GM12878 (cell line): ENCODE data around the gene ZDHHC1. TPM values are rescaled to one million over a fixed set of nuclear protein-coding genes. Genes with fewer than 3 reads are reported as not detected.

Experiments
- ATAC-seq: fragments of 200-7000 bp; cut with Tn5 transposase; 3 replicates; pipeline ENCODE4 v1.9.1; 2020; ENCODE audit warnings: mild to moderate bottlenecking, moderate library complexity
- Bru-seq: library from RNA; stranded (reverse); fragments of 400-500 nt; gene quantifications from one replicate; lab custom pipeline; 2021; lab: Mats Ljungman, UMichigan
- BruChase-seq, 2 experiments: library from RNA; stranded (reverse); fragments of 400-500 nt; gene quantifications; one replicate each; lab custom pipeline; 2021; lab: Mats Ljungman, UMichigan
- BruUV-seq: library from RNA; stranded (reverse); fragments of 400-500 nt; replicated peaks from 2 replicates; lab custom pipeline; 2021; lab: Mats Ljungman, UMichigan
- CTCF ChIA-PET: fragments of 300-600 bp; sonication (Branson Sonifier 250); formaldehyde crosslinking; extraction: SDS; loops from one replicate; lab custom pipeline; 2021; ENCODE audit warnings: inconsistent platforms; lab: Yijun Ruan, JAX
- POLR2A ChIA-PET: fragments of 350-600 bp; formaldehyde crosslinking; extraction: SDS; loops from one replicate; lab custom pipeline; 2021; ENCODE audit warnings: inconsistent platforms; lab: Charles Lee
- RAD21 ChIA-PET: fragments of 300-600 bp; sonication (Branson Sonifier 250); formaldehyde crosslinking; loops from one replicate; lab custom pipeline; 2023; ENCODE audit warnings: antibody characterized with exemption; ENCODE audit not compliant: unreplicated experiment; lab: Charles Lee
- SMC1A ChIA-PET: fragments of 300-600 bp; sonication (Branson Sonifier 250); formaldehyde crosslinking; loops from one replicate; lab custom pipeline; 2023; ENCODE audit not compliant: unreplicated experiment, uncharacterized antibody; lab: Charles Lee
- DNase-seq: peaks from one replicate; pipeline ENCODE4 v3.0.0-alpha.2; 2011; ENCODE audit warnings: low read depth, low spot score
- FAIRE-seq: peaks from 3 replicates; lab custom pipeline; 2011; peaks lifted over from hg19 to GRCh38; lab: Jason Lieb, UNC
- H2AFZ ChIP-seq: 2 replicates; pipeline ENCODE4 v1.6.0; 2011; ENCODE audit warnings: low read depth, low read length, control low read depth; ENCODE audit not compliant: control insufficient read depth
- H3K27ac ChIP-seq: 2 replicates; pipeline ENCODE4 v1.5.1; 2011; ENCODE audit warnings: control low read depth; ENCODE audit not compliant: control insufficient read depth, insufficient read depth
- H3K27me3 ChIP-seq, 2 experiments: replicated peaks in 1 of 2; 2 replicates each; pipeline versions ENCODE4 v1.6.0 to v1.6.1; 2011; ENCODE audit warnings: low read length in 1 of 2; ENCODE audit not compliant: control insufficient read depth in 2 of 2, insufficient read depth in 2 of 2
- H3K36me3 ChIP-seq, 2 experiments: 2 replicates each; pipeline ENCODE4 v1.5.1; 2011; ENCODE audit warnings: low read length in 1 of 2; ENCODE audit not compliant: control insufficient read depth in 2 of 2, insufficient read depth in 2 of 2
- H3K4me1 ChIP-seq: 2 replicates; pipeline ENCODE4 v1.6.1; 2011; ENCODE audit warnings: mild to moderate bottlenecking, low read length, moderate library complexity, mixed read lengths; ENCODE audit not compliant: control insufficient read depth, insufficient read depth
- H3K4me2 ChIP-seq: 2 replicates; pipeline ENCODE4 v1.6.0; 2011; ENCODE audit warnings: control low read depth; ENCODE audit not compliant: control insufficient read depth, insufficient read depth
- H3K4me3 ChIP-seq: fragments of 200-600 bp; sonication (generic); 2 replicates; pipeline ENCODE4 v1.5.1; 2016
- H3K79me2 ChIP-seq: 2 replicates; pipeline ENCODE4 v1.6.0; 2011; ENCODE audit warnings: low read length; ENCODE audit not compliant: control insufficient read depth, insufficient read depth
- H3K9ac ChIP-seq: 2 replicates; pipeline ENCODE4 v1.8.0; 2011; ENCODE audit warnings: low read length, control low read depth, mixed read lengths; ENCODE audit not compliant: control insufficient read depth, insufficient read depth
- H3K9me3 ChIP-seq: replicated peaks from 3 replicates; pipeline ENCODE4 v1.5.1; 2011; ENCODE audit warnings: mild to moderate bottlenecking, low read length; ENCODE audit not compliant: control insufficient read depth, insufficient read depth
- H4K20me1 ChIP-seq: 2 replicates; pipeline ENCODE4 v1.6.0; 2011; ENCODE audit not compliant: control insufficient read depth, insufficient read depth
- BMI1 ChIP-seq: fragments of 450-650 bp; IDR thresholded peaks from 2 replicates; pipeline ENCODE4 v1.6.1; 2016; ENCODE audit warnings: mild to moderate bottlenecking, moderate library complexity, borderline replicate concordance
- CREB1 ChIP-seq: IDR thresholded peaks from 2 replicates; pipeline ENCODE4 v1.6.1; 2012; ENCODE audit warnings: low read depth, mild to moderate bottlenecking, inconsistent platforms
- DPF2 ChIP-seq: fragments of 450-650 bp; IDR thresholded peaks from 2 replicates; pipeline ENCODE4 v1.6.1; 2017; ENCODE audit warnings: mild to moderate bottlenecking
- GATAD2B ChIP-seq: fragments of 450-650 bp; conservative IDR thresholded peaks from 2 replicates; pipeline ENCODE4 v1.6.1; 2017; ENCODE audit warnings: low read depth, mild to moderate bottlenecking, moderate library complexity
- IKZF1 ChIP-seq: fragments of 450-650 bp; conservative IDR thresholded peaks from 2 replicates; pipeline ENCODE4 v1.6.1; 2017; ENCODE audit warnings: antibody characterized with exemption, mild to moderate bottlenecking
- LARP7 ChIP-seq: fragments of 450-650 bp; IDR thresholded peaks from 2 replicates; pipeline ENCODE4 v1.6.1; 2017; ENCODE audit warnings: mild to moderate bottlenecking
- NKRF ChIP-seq: fragments of 450-650 bp; conservative IDR thresholded peaks from 2 replicates; pipeline ENCODE4 v1.6.1; 2017; ENCODE audit warnings: mild to moderate bottlenecking, moderate library complexity
- NR2C1 ChIP-seq: fragments of 450-650 bp; IDR thresholded peaks from 2 replicates; pipeline ENCODE4 v1.6.1; 2017; ENCODE audit warnings: antibody characterized with exemption, mild to moderate bottlenecking, moderate library complexity
- RELA ChIP-seq: fragments of 450-650 bp; IDR thresholded peaks from 2 replicates; pipeline ENCODE4 v1.8.0; 2014; ENCODE audit warnings: borderline replicate concordance; ENCODE audit not compliant: partially characterized antibody
- SIX5 ChIP-seq: IDR thresholded peaks from 2 replicates; pipeline ENCODE4 v1.6.1; 2011; ENCODE audit warnings: mild to moderate bottlenecking, low read depth, low read length, moderate library complexity; ENCODE audit not compliant: severe bottlenecking
- SMAD1 ChIP-seq: fragments of 450-650 bp; IDR thresholded peaks from 2 replicates; pipeline ENCODE4 v1.6.1; 2018; ENCODE audit warnings: mild to moderate bottlenecking, low read depth; ENCODE audit not compliant: partially characterized antibody
- SRF ChIP-seq, 2 experiments: IDR thresholded peaks; 2 replicates each; pipeline ENCODE4 v1.6.1; 2011; ENCODE audit warnings: low read depth in 2 of 2, low read length in 2 of 2, mild to moderate bottlenecking in 1 of 2, moderate library complexity in 1 of 2
- SUZ12 ChIP-seq: fragments of 200-600 bp; sonication (generic); IDR thresholded peaks from one replicate; pipeline ENCODE4 v1.6.1; 2018; ENCODE audit warnings: antibody characterized with exemption, mild to moderate bottlenecking; ENCODE audit not compliant: unreplicated experiment
- TCF3 ChIP-seq: IDR thresholded peaks from 2 replicates; pipeline ENCODE4 v1.6.1; 2012; ENCODE audit warnings: low read depth, mild to moderate bottlenecking, low read length, borderline replicate concordance; ENCODE audit not compliant: insufficient read depth
- ZNF207 ChIP-seq: fragments of 450-650 bp; IDR thresholded peaks from 2 replicates; pipeline ENCODE4 v1.6.1; 2014; ENCODE audit warnings: antibody characterized with exemption, mild to moderate bottlenecking, borderline replicate concordance
- WGBS: methylation state at CpG from one replicate; pipeline ENCODE4 v1.1.6; 2016; ENCODE audit warnings: low lambda C conversion rate; ENCODE audit not compliant: insufficient replicate concordance, insufficient coverage; ENCODE audit errors: missing lambda C conversion rate; 5-methylcytosine and 5-hydroxymethylcytosine counted together
- in situ Hi-C: fragments of 300-500 bp; cut with MboI; formaldehyde crosslinking; loops from 9 replicates; pipeline ENCODE4 v1.14.3; 2018; ENCODE audit warnings: mixed read lengths
- intact Hi-C: fragments of 100-400 bp; cut with micrococcal nuclease; formaldehyde crosslinking; loops from one replicate; pipeline ENCODE4 v1.14.2; 2022; ENCODE audit not compliant: unreplicated experiment
- long read RNA-seq, 2 experiments: library from polyadenylated mRNA; unstranded; transcript quantifications; one replicate each; pipeline ENCODE4 v2.0.0, GENCODE V29; 2019 to 2020
- polyA minus RNA-seq, 3 experiments: library from RNA; depleted of rRNA, polyadenylated mRNA; stranded (reverse); fragments of >200 nt; gene quantifications; 2 replicates each; pipeline ENCODE4 v1.2.3, GENCODE V29; 2011
- polyA plus RNA-seq, 11 experiments: library from polyadenylated mRNA; depleted of rRNA in 4 of 11; unstranded in 6 of 11; stranded (reverse) in 5 of 11; fragments of >200 nt; fragmentation: Nextera tagmentation in 4 of 11; fragmentation: Illumina TruSeq in 1 of 11; extraction: Ambion mirVana in 4 of 11; extraction: Trizol in 1 of 11; gene quantifications; 1 replicate in 1 of 11; 2 replicates in 10 of 11; pipeline versions ENCODE4 v1.2.1 to v1.2.3, GENCODE V29; 2011 to 2016; ENCODE audit warnings: inconsistent platforms in 2 of 11, missing spikeins in 2 of 11, low read depth in 1 of 11
- total RNA-seq, 4 experiments: library from RNA; depleted of rRNA in 3 of 4; stranded (reverse); fragments of >200 nt in 3 of 4; fragmentation: Illumina TruSeq in 1 of 4; extraction: Trizol in 1 of 4; gene quantifications; 2 replicates each; pipeline versions ENCODE4 v1.2.1 to v1.2.3, GENCODE V29; 2013 to 2021

The ZDHHC1 gene
- total RNA-seq (2013; cell fraction: nucleolus; rRNA removed), result 0.65 and 1.3 TPM in 2 replicates
- total RNA-seq (2014; rRNA removed) (0.93 and 1.2 TPM in 2 replicates), total RNA-seq (2014; rRNA removed; fragmentation: Illumina TruSeq; extraction: Trizol) (0.31 TPM in 1 of 2 replicates, not detected in the other), total RNA-seq (2021) (0.53 and 0.77 TPM in 2 replicates), polyA plus RNA-seq (2011; rRNA removed) (0.07 TPM in 1 of 2 replicates, not detected in the other), polyA plus RNA-seq (2014; fragmentation: Illumina TruSeq; extraction: Trizol) (0.24 and 0.78 TPM in 2 replicates), polyA plus RNA-seq (2014; fragmentation: Nextera tagmentation; extraction: Ambion mirVana) (not detected), polyA plus RNA-seq (2014; rRNA removed) (0.83 and 1.1 TPM in 2 replicates), polyA plus RNA-seq (2016; fragmentation: Nextera tagmentation; extraction: Ambion mirVana) (1 to 10 TPM in 1 of 2 experiments, under 1 TPM in 1; 0.55 to 1.0 TPM), polyA minus RNA-seq (2011; rRNA and poly(A)+ RNA removed) (0.44 TPM in 1 of 2 replicates, not detected in the other), Bru-seq, nascent RNA (percentile 29 among the genes with signal in this experiment), BruChase-seq, experiment 1, labeled RNA remaining after a 6-hour chase (percentile 27 among the genes with signal in this experiment), BruChase-seq, experiment 2, labeled RNA remaining after a 2-hour chase (percentile 23 among the genes with signal in this experiment)
- polyA plus RNA-seq (2011; ENCODE audit: low read depth), result not detected
- polyA plus RNA-seq (2011; cell fraction: cytosol; rRNA removed), result 0.08 and 0.15 TPM in 2 replicates
- polyA plus RNA-seq (2011; cell fraction: nucleus; rRNA removed), result 0.50 and 0.52 TPM in 2 replicates
- 0.31 and 0.53 TPM in 2 replicates for polyA plus RNA-seq (2012)
- not detected in 2 replicates for polyA minus RNA-seq (2011; cell fraction: cytosol; rRNA and poly(A)+ RNA removed)
- polyA minus RNA-seq (2011; cell fraction: nucleus; rRNA and poly(A)+ RNA removed), result 0.67 TPM in 1 of 2 replicates, not detected in the other
- long read RNA-seq, experiment 1, result 0 reads
- long read RNA-seq, experiment 2, result 0 reads

- ATAC-seq (peak; percentile 92), DNase-seq (no peak), FAIRE-seq (no peak)
- Histone ChIP-seq H3K4me2 (peak within 1 kb of the TSS; percentile 87), H3K9me3 (no peaks in the 10 kb centered on the region), H3K27me3 (peaks cover 2 to 4% of the 10 kb centered on the region in 2 experiments; a peak in 3 of 4 replicates), H3K27ac (no peak within 1 kb of the TSS), H4K20me1 (0 out of 2 replicates have a peak, but pooled peaks cover 2% of the 10 kb centered on the region), H3K9ac (peak within 1 kb of the TSS; percentile 58; the same call in 1 of the 2 replicates), H3K4me3 (peak within 1 kb of the TSS; percentile 68; the same call in 1 of the 2 replicates), H3K79me2 (no peaks in the 10 kb centered on the region), H2AFZ (peak within 1 kb of the TSS; percentile 86), H3K4me1 (peaks cover 7% of the 10 kb centered on the region; the same call in 1 of the 2 replicates), H3K36me3 (no peaks in the 10 kb centered on the region)
- intact Hi-C loops (no loop called here), in situ Hi-C loops (loop anchor here (25.0 kb wide), 1 partner anchor 429 kb away; the partner anchor contains the start of gene CES4A)
- ChIA-PET CTCF (interaction anchor here (0.5 to 1.3 kb wide), 7 partner anchors 9 to 258 kb away, joined by 3 to 5 read pairs (median 3); partner anchors contain the start of gene TMEM208), RAD21 (no interaction called here), SMC1A (interaction anchor here (1.0 to 2.3 kb wide), 3 partner anchors 10 to 68 kb away, joined by 3 to 5 read pairs (median 3); no protein-coding TSS in a partner anchor), POLR2A (no interaction called here)
- BruUV-seq, result no TSS peak
- WGBS, result 7% methylated on average over 56 of the region's 73 CpGs
- TF ChIP-seq IKZF1 (peak; percentile 70), SIX5 (peak; percentile 21), BMI1 (peak; percentile 79), CREB1 (peak; percentile 64; the same call in 1 of the 2 replicates), DPF2 (peak; percentile 45; the same call in 1 of the 2 replicates), LARP7 (peak; percentile 76), NR2C1 (no peak), SUZ12 (no peak), ZNF207 (0 out of 2 replicates have a peak, but pooled peaks have one; percentile 33), NKRF (peak; percentile 85), RELA (peak; percentile 25), SMAD1 (no peak), SRF (IDR thresholded peaks at IDR 0.05; ENCODE audit: low read depth in 2 of 2, low read length in 2 of 2) (peak; percentile 51 to 61; a peak in 2 of 4 replicates), TCF3 (0 out of 2 replicates have a peak, but pooled peaks have one; percentile 10), GATAD2B (peak; percentile 75; the same call in 1 of the 2 replicates)
These were observed at the start of gene ZDHHC1 for GRCh38 chr16:67415872-67416793. Gene ZDHHC1, minus strand, starts transcription at chr16:67416477. Its CDS starts 8,702 bp downstream, at chr16:67407775.
